CD14-positive monocyte (primary cell): ENCODE results near the gene ABT1. TPM values are rescaled to one million over a fixed set of nuclear protein-coding genes. Genes with fewer than 3 reads are reported as not detected.
A peak's percentile ranks its signal among the peaks of the same experiment; 100 is the strongest.

ENCODE experiments used
- DNase-seq, 3 donors: peaks; one replicate each; pipeline ENCODE4 v3.0.0-alpha.2; 2011 to 2022
- H2AFZ ChIP-seq: 2 replicates; pipeline ENCODE4 v1.6.0; 2012; ENCODE audit warnings: mild to moderate bottlenecking, low read depth, low read length, inconsistent platforms; ENCODE audit not compliant: insufficient read depth, poor library complexity, severe bottlenecking
- H3K27ac ChIP-seq, 2 donors: 1 replicate in 1 of 2; 2 replicates in 1 of 2; pipeline ENCODE4 v1.5.1; 2012 to 2013; ENCODE audit warnings: low read length in 2 of 2, control low read depth in 1 of 2, inconsistent platforms in 1 of 2, low read depth in 1 of 2, mild to moderate bottlenecking in 1 of 2
- H3K27me3 ChIP-seq, 2 donors: one replicate each; pipeline versions ENCODE4 v1.6.0 to v1.6.1; 2011 to 2013; ENCODE audit warnings: low read length in 2 of 2; ENCODE audit not compliant: control insufficient read depth in 2 of 2, insufficient read depth in 2 of 2
- H3K36me3 ChIP-seq, 2 donors: replicated peaks in 1 of 2; 1 replicate in 1 of 2; 2 replicates in 1 of 2; pipeline versions ENCODE4 v1.5.1 to v1.6.1; 2012 to 2013; ENCODE audit warnings: low read length in 2 of 2, control low read depth in 1 of 2, inconsistent platforms in 1 of 2, mild to moderate bottlenecking in 1 of 2; ENCODE audit not compliant: insufficient read depth in 2 of 2, control insufficient read depth in 1 of 2
- H3K4me1 ChIP-seq, 2 donors: 1 replicate in 1 of 2; 2 replicates in 1 of 2; pipeline versions ENCODE4 v1.5.1 to v1.6.1; 2012 to 2013; ENCODE audit warnings: low read length in 2 of 2, control low read depth in 1 of 2, inconsistent platforms in 1 of 2, mild to moderate bottlenecking in 1 of 2, moderate library complexity in 1 of 2; ENCODE audit not compliant: insufficient read depth in 2 of 2, control insufficient read depth in 1 of 2
- H3K4me2 ChIP-seq: replicated peaks from 2 replicates; pipeline ENCODE3; 2012; ENCODE audit warnings: low read length, moderate library complexity, mild to moderate bottlenecking; ENCODE audit not compliant: poor library complexity, severe bottlenecking; ENCODE audit errors: extremely low read depth
- H3K4me3 ChIP-seq, 3 experiments: fragments of 200-600 bp in 1 of 3; sonication (generic) in 1 of 3; replicated peaks in 1 of 3; 1 replicate in 2 of 3; 2 replicates in 1 of 3; pipeline ENCODE4 v1.5.1; 2011 to 2013; ENCODE audit warnings: low read length in 3 of 3, mild to moderate bottlenecking in 3 of 3, control low read depth in 2 of 3, low read depth in 2 of 3, inconsistent platforms in 1 of 3, moderate library complexity in 1 of 3
- H3K79me2 ChIP-seq: 2 replicates; pipeline ENCODE4 v1.6.0; 2012; ENCODE audit warnings: mild to moderate bottlenecking, control low read depth, inconsistent platforms, low read length, moderate library complexity; ENCODE audit not compliant: insufficient read depth
- H3K9ac ChIP-seq: 2 replicates; pipeline ENCODE4 v1.6.0; 2017; ENCODE audit warnings: low read length, mild to moderate bottlenecking; ENCODE audit not compliant: insufficient read depth, poor library complexity, severe bottlenecking
- H3K9me3 ChIP-seq, 2 donors: replicated peaks in 1 of 2; 1 replicate in 1 of 2; 2 replicates in 1 of 2; pipeline versions ENCODE4 v1.5.1 to v1.6.1; 2012 to 2013; ENCODE audit warnings: low read length in 2 of 2, control low read depth in 1 of 2; ENCODE audit not compliant: control insufficient read depth in 1 of 2, insufficient read depth in 1 of 2
- H4K20me1 ChIP-seq: 2 replicates; pipeline ENCODE4 v1.6.0; 2012; ENCODE audit warnings: mild to moderate bottlenecking, low read length, control low read depth, moderate library complexity; ENCODE audit not compliant: insufficient read depth
- H3K27ac Mint-ChIP-seq, 7 donors: one replicate each; pipeline ENCODE4 v1.8.0; 2020; ENCODE audit warnings: mild to moderate bottlenecking in 7 of 7, mixed read lengths in 7 of 7, moderate library complexity in 6 of 7, inconsistent platforms in 2 of 7
- H3K27me3 Mint-ChIP-seq, 3 donors: one replicate each; pipeline ENCODE4 v1.8.0; 2021 to 2022; ENCODE audit warnings: low read depth in 3 of 3, mild to moderate bottlenecking in 3 of 3, mixed read lengths in 3 of 3, moderate library complexity in 3 of 3, inconsistent platforms in 1 of 3
- H3K36me3 Mint-ChIP-seq, 2 donors: one replicate each; pipeline ENCODE4 v1.8.0; 2020; ENCODE audit warnings: mixed read lengths in 2 of 2, inconsistent platforms in 1 of 2, mild to moderate bottlenecking in 1 of 2
- H3K4me1 Mint-ChIP-seq: one replicate; pipeline ENCODE4 v1.8.0; 2020; ENCODE audit warnings: mild to moderate bottlenecking, mixed read lengths
- H3K4me3 Mint-ChIP-seq, 2 donors: one replicate each; pipeline ENCODE4 v1.8.0; 2020; ENCODE audit warnings: mild to moderate bottlenecking in 2 of 2, mixed read lengths in 2 of 2, moderate library complexity in 1 of 2
- H3K9me3 Mint-ChIP-seq, 7 donors: one replicate each; pipeline ENCODE4 v1.8.0; 2020 to 2022; ENCODE audit warnings: mixed read lengths in 7 of 7, mild to moderate bottlenecking in 6 of 7, moderate library complexity in 6 of 7, inconsistent platforms in 2 of 7
- WGBS: methylation state at CpG from one replicate; pipeline ENCODE4 v1.1.5; 2013; ENCODE audit warnings: missing lambda C conversion rate; ENCODE audit not compliant: insufficient coverage; 5-methylcytosine and 5-hydroxymethylcytosine counted together
- intact Hi-C, 2 donors: fragments of 100-400 bp; cut with micrococcal nuclease; formaldehyde crosslinking; loops; one replicate each; pipeline versions ENCODE4 v1.15.0 to v1.15.1; 2023
- polyA plus RNA-seq, 3 donors: library from polyadenylated mRNA; depleted of rRNA in 1 of 3; unstranded in 2 of 3; stranded (reverse) in 1 of 3; fragments of 300-500 nt in 2 of 3; fragments of >200 nt in 1 of 3; fragmentation: Illumina TruSeq in 2 of 3; gene quantifications; 1 replicate in 2 of 3; 2 replicates in 1 of 3; pipeline ENCODE4 v1.2.3, GENCODE V29; 2012 to 2021
- TF ChIP-seq, protein P1 (sequence below): fragments of 200-600 bp; IDR thresholded peaks from one replicate; pipeline ENCODE4 v1.8.0; 2022; ENCODE audit warnings: antibody characterized with exemption, mild to moderate bottlenecking

Gene ABT1
- polyA plus RNA-seq, 3 donors = 11.6 to 40.6 (median 31.7) TPM

DNA sequence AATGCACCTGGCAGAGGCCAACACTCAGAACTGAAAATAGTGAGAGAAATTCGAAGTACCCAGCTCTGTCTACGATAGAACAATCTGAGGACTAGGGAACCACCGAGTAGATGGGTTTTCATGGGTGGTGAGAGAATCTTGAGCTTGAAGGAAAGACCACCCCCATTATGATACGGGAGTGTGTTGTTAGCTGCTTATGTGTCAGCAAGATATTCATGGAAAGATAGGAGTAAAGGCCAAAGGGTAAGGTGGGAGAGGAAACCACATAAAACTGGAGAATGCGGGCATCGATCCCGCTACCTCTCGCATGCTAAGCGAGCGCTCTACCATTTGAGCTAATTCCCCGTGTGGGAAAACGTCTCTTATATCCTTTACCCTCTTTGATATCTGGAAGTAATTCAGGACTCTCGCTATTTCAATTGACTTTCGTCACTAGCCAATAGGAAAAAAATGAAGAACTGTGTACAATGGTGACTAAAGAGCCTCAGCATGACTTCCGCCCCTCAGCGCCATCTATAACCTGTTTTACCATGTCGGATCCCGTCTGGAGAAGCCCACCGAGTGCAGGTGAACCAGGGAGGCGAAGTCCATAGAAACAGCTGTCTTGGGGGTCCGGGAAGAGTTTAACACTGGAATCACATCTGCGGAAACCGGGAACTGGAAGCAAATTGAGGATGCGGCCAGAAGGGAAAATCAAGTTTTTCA, 25.0 kb upstream of the ABT1 start:
- Mint-ChIP-seq H3K27me3 (peaks cover 2 to 19% (median 3%) of the 10 kb centered on the region in 3 donors), H3K27ac (peak overlapping the region; percentile 86 to 97 (median 95)), H3K9me3 (peaks cover 0 to 2% (median 0%) of the 10 kb centered on the region in 7 donors), H3K4me3 (peak overlapping the region; percentile 95 to 98), H3K36me3 (no peaks in the 10 kb centered on the region), H3K4me1 (peaks cover 34% of the 10 kb centered on the region)
- peak; percentile 75 to 86 (median 84) for DNase-seq
- TF ChIP-seq, protein P1, sequence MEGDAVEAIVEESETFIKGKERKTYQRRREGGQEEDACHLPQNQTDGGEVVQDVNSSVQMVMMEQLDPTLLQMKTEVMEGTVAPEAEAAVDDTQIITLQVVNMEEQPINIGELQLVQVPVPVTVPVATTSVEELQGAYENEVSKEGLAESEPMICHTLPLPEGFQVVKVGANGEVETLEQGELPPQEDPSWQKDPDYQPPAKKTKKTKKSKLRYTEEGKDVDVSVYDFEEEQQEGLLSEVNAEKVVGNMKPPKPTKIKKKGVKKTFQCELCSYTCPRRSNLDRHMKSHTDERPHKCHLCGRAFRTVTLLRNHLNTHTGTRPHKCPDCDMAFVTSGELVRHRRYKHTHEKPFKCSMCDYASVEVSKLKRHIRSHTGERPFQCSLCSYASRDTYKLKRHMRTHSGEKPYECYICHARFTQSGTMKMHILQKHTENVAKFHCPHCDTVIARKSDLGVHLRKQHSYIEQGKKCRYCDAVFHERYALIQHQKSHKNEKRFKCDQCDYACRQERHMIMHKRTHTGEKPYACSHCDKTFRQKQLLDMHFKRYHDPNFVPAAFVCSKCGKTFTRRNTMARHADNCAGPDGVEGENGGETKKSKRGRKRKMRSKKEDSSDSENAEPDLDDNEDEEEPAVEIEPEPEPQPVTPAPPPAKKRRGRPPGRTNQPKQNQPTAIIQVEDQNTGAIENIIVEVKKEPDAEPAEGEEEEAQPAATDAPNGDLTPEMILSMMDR = no peak
- Histone ChIP-seq H3K9me3 (no peaks in the 10 kb centered on the region), H2AFZ (peak overlapping the region; percentile 82), H3K27ac (peak overlapping the region; percentile 41 to 77), H4K20me1 (no peaks in the 10 kb centered on the region), H3K27me3 (no peaks in the 10 kb centered on the region), H3K36me3 (no peaks in the 10 kb centered on the region), H3K79me2 (no peaks in the 10 kb centered on the region), H3K4me2 (peak overlapping the region; percentile 85), H3K4me1 (peaks cover 24 to 30% of the 10 kb centered on the region in 2 donors), H3K9ac (peak overlapping the region; percentile 71), H3K4me3 (peak overlapping the region; percentile 58 to 90 (median 85))
- 3% methylated on average over 13 of the region's 24 CpGs for WGBS
- intact Hi-C loops = loop anchor here in 1 of 2 donors (10.0 kb wide), 1 partner anchor 397 kb away; no protein-coding TSS in a partner anchor

GRCh38 chr6:26575494-26575939, 21.2 kb upstream of the ABT1 start:
- intact Hi-C loops = loop anchor here in 1 of 2 donors (10.0 kb wide), 1 partner anchor 401 kb away; no protein-coding TSS in a partner anchor
- Histone ChIP-seq H2AFZ (no peak overlapping the region), H3K9ac (no peak overlapping the region), H4K20me1 (no peaks in the 10 kb centered on the region), H3K4me2 (no peak overlapping the region), H3K36me3 (no peaks in the 10 kb centered on the region), H3K27me3 (no peaks in the 10 kb centered on the region), H3K9me3 (no peaks in the 10 kb centered on the region), H3K4me1 (peaks cover 20 to 28% of the 10 kb centered on the region in 2 donors), H3K79me2 (no peaks in the 10 kb centered on the region), H3K4me3 (no peak overlapping the region), H3K27ac (no peak overlapping the region)
- Mint-ChIP-seq H3K4me1 (peaks cover 29% of the 10 kb centered on the region), H3K36me3 (no peaks in the 10 kb centered on the region), H3K9me3 (peaks cover 3 to 12% (median 11%) of the 10 kb centered on the region in 7 donors), H3K27ac (peak overlapping the region in 3 of 7 donors; percentile 26 to 87 (median 80)), H3K4me3 (no peak overlapping the region), H3K27me3 (peaks cover 2 to 5% (median 3%) of the 10 kb centered on the region in 3 donors)
- no peak for DNase-seq
- 97% methylated on average over 5 of the region's 10 CpGs for WGBS
- TF ChIP-seq, protein P1 = no peak
